MCF 10A (cell line): Measurements from ENCODE around the gene DOK4. TPM values are rescaled to one million over a fixed set of nuclear protein-coding genes. Genes with fewer than 3 reads are reported as not detected.

Experiments used
- BruUV-seq: library from RNA; stranded (reverse); fragments of 400-500 nt; replicated peaks from 2 replicates; lab custom pipeline; 2021; lab: Mats Ljungman, UMichigan
- CTCF ChIA-PET: fragments of 300-600 bp; sonication (Branson Sonifier 250); formaldehyde crosslinking; extraction: SDS; loops from one replicate; lab custom pipeline; 2021; ENCODE audit warnings: antibody characterized with exemption, inconsistent platforms; lab: Yijun Ruan, JAX
- POLR2A ChIA-PET: fragments of 300-600, 350-650 bp; sonication (Branson Sonifier 250); formaldehyde crosslinking; extraction: SDS; loops from one replicate; lab custom pipeline; 2020; ENCODE audit warnings: antibody characterized with exemption, inconsistent platforms; lab: Yijun Ruan, JAX
- DNase-seq: peaks from one replicate; pipeline ENCODE4 v3.0.0-alpha.2; 2018; ENCODE audit not compliant: unreplicated experiment
- H3K27ac Mint-ChIP-seq: one replicate; pipeline ENCODE4 v1.8.0; 2022; ENCODE audit warnings: mild to moderate bottlenecking, low read depth, mixed read lengths; ENCODE audit not compliant: unreplicated experiment
- H3K27me3 Mint-ChIP-seq: one replicate; pipeline ENCODE4 v1.8.0; 2022; ENCODE audit warnings: mixed read lengths; ENCODE audit not compliant: insufficient read depth, unreplicated experiment
- H3K36me3 Mint-ChIP-seq: one replicate; pipeline ENCODE4 v1.8.0; 2022; ENCODE audit warnings: mild to moderate bottlenecking, moderate library complexity, mixed read lengths; ENCODE audit not compliant: insufficient read depth, unreplicated experiment
- H3K4me1 Mint-ChIP-seq: one replicate; pipeline ENCODE4 v1.8.0; 2022; ENCODE audit warnings: mixed read lengths; ENCODE audit not compliant: insufficient read depth, unreplicated experiment
- H3K4me3 Mint-ChIP-seq: one replicate; pipeline ENCODE4 v1.8.0; 2022; ENCODE audit warnings: mild to moderate bottlenecking, moderate library complexity, mixed read lengths; ENCODE audit not compliant: unreplicated experiment
- H3K9me3 Mint-ChIP-seq: one replicate; pipeline ENCODE4 v1.8.0; 2022; ENCODE audit warnings: mixed read lengths; ENCODE audit not compliant: unreplicated experiment
- intact Hi-C: fragments of 100-400 bp; cut with micrococcal nuclease; formaldehyde crosslinking; loops from 2 replicates; pipeline ENCODE4 v1.14.1; 2022
- total RNA-seq: library from RNA; stranded (reverse); gene quantifications from 2 replicates; pipeline ENCODE4 v1.2.3, GENCODE V29; 2022
- TF ChIP-seq, protein P1 (sequence below): fragments of 200-600 bp; IDR thresholded peaks from one replicate; pipeline ENCODE4 v1.8.0; 2022; ENCODE audit warnings: antibody characterized with exemption, mild to moderate bottlenecking; ENCODE audit not compliant: unreplicated experiment

Gene DOK4
- total RNA-seq, 1 experiment from 2014 or later = 6.4 TPM

- no peaks in the 10 kb centered on the region for H3K9me3 Mint-ChIP-seq
- no peak overlapping the region for H3K4me3 Mint-ChIP-seq
- no peak overlapping the region for H3K27ac Mint-ChIP-seq
- H3K27me3 Mint-ChIP-seq = no peaks in the 10 kb centered on the region
- no TSS peak for BruUV-seq
- TF ChIP-seq, protein P1, sequence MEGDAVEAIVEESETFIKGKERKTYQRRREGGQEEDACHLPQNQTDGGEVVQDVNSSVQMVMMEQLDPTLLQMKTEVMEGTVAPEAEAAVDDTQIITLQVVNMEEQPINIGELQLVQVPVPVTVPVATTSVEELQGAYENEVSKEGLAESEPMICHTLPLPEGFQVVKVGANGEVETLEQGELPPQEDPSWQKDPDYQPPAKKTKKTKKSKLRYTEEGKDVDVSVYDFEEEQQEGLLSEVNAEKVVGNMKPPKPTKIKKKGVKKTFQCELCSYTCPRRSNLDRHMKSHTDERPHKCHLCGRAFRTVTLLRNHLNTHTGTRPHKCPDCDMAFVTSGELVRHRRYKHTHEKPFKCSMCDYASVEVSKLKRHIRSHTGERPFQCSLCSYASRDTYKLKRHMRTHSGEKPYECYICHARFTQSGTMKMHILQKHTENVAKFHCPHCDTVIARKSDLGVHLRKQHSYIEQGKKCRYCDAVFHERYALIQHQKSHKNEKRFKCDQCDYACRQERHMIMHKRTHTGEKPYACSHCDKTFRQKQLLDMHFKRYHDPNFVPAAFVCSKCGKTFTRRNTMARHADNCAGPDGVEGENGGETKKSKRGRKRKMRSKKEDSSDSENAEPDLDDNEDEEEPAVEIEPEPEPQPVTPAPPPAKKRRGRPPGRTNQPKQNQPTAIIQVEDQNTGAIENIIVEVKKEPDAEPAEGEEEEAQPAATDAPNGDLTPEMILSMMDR = no peak
- intact Hi-C loops = no loop called here
- CTCF ChIA-PET = interaction anchor here (0.5 to 1.7 kb wide), 6 partner anchors 12 to 205 kb away, joined by 3 to 5 read pairs (median 3); no protein-coding TSS in a partner anchor
- POLR2A ChIA-PET = interaction anchor here (0.7 kb wide), 1 partner anchor 67 kb away, joined by 4 read pairs; no protein-coding TSS in a partner anchor
- no peaks in the 10 kb centered on the region for H3K4me1 Mint-ChIP-seq
- DNase-seq = no peak
- peaks cover 14% of the 10 kb centered on the region for H3K36me3 Mint-ChIP-seq
Observed at GRCh38 chr16:57513371-57514102, 27.2 kb upstream of the DOK4 start.

DNA sequence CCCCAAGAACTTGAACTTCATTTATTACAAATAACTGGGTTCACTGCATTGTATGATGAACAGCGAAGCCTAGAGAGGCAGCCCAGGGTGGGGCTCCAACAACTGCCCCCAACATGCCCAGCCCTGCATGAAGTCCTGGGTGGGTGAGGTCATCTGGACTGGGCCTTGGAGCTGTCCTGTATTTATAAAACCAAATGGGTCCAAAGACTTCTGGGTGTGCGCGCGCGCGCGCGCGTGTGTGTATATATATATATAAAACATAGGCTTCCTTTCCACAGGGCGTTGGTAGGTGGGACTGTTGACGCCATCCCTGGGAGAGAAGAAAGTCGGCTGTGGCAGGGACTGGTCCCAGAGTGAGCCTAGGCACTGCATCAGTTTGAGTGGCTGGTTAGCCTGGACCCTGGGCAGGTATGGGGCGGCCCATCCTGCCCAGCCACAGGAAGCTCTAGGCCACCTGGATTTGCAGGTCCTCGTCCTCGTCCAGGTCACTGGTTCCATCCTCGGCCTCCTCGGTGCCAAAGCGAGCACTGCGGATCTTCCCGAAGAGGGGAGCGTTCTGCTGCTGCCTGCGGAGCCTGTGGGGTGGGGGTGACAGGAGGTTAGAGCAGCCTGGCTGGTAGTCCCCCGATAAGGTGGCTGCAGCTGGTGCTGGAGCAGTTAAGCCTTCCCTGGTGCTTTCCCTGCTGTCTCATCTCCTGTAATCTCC lies 26.2 kb upstream of the DOK4 start:
- Mint-ChIP-seq H3K9me3 (no peaks in the 10 kb centered on the region), H3K4me3 (no peak overlapping the region), H3K36me3 (peaks cover 14% of the 10 kb centered on the region), H3K27ac (no peak overlapping the region), H3K27me3 (peaks cover under 1% of the 10 kb centered on the region), H3K4me1 (no peaks in the 10 kb centered on the region)
- CTCF ChIA-PET = interaction anchor here (0.8 to 3.2 kb wide), 3 partner anchors 8 to 206 kb away, joined by 3 to 20 read pairs (median 5); no protein-coding TSS in a partner anchor
- DNase-seq = no peak
- TF ChIP-seq, protein P1 = no peak
- BruUV-seq = no TSS peak
- intact Hi-C loops = no loop called here
- POLR2A ChIA-PET = no interaction called here

GRCh38 chr16:57510016-57510871 lies 24.0 kb upstream of the DOK4 start:
- no TSS peak for BruUV-seq
- Mint-ChIP-seq H3K4me3 (no peak overlapping the region), H3K4me1 (no peaks in the 10 kb centered on the region), H3K9me3 (no peaks in the 10 kb centered on the region), H3K27ac (no peak overlapping the region), H3K36me3 (peaks cover 7% of the 10 kb centered on the region), H3K27me3 (peaks cover 16% of the 10 kb centered on the region)
- DNase-seq = no peak
- ChIA-PET POLR2A (interaction anchor here (0.8 kb wide), 1 partner anchor 63 kb away, joined by 4 read pairs; the partner anchor contains the start of genes CIAPIN1 and COQ9), CTCF (interaction anchor here (0.8 to 3.2 kb wide), 2 partner anchors 10 to 246 kb away, joined by 11 to 20 read pairs; no protein-coding TSS in a partner anchor)
- TF ChIP-seq, protein P1 = no peak
- intact Hi-C loops = no loop called here
